ENCODE results near the gene COQ8B. TPM values are rescaled to one million over a fixed set of nuclear protein-coding genes. Genes with fewer than 3 reads are reported as not detected.

Gene COQ8B
- total RNA-seq, 1 donor from 2014 or later, result 33.3 TPM

GRCh38 chr19:40688987-40689338 lies 27.7 kb downstream of the COQ8B start:
- H3K9me3 ChIP-seq, result no peaks in the 10 kb centered on the region
- H3K4me1 ChIP-seq, result peaks cover 6 to 24% of the 10 kb centered on the region in 2 donors
- H3K27me3 ChIP-seq, result no peaks in the 10 kb centered on the region
- DNase-seq (ENCODE audit: low spot score in 2 of 2), result no peak
- intact Hi-C loops (cut with DNase I), result no loop called here
- H3K4me3 ChIP-seq, result peak overlapping the region; percentile 84 to 86
- peaks cover 21 to 29% of the 10 kb centered on the region in 2 donors for H3K36me3 ChIP-seq
- TF ChIP-seq, protein P1, sequence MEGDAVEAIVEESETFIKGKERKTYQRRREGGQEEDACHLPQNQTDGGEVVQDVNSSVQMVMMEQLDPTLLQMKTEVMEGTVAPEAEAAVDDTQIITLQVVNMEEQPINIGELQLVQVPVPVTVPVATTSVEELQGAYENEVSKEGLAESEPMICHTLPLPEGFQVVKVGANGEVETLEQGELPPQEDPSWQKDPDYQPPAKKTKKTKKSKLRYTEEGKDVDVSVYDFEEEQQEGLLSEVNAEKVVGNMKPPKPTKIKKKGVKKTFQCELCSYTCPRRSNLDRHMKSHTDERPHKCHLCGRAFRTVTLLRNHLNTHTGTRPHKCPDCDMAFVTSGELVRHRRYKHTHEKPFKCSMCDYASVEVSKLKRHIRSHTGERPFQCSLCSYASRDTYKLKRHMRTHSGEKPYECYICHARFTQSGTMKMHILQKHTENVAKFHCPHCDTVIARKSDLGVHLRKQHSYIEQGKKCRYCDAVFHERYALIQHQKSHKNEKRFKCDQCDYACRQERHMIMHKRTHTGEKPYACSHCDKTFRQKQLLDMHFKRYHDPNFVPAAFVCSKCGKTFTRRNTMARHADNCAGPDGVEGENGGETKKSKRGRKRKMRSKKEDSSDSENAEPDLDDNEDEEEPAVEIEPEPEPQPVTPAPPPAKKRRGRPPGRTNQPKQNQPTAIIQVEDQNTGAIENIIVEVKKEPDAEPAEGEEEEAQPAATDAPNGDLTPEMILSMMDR (IDR thresholded peaks at IDR 0.05), result no peak
- peak overlapping the region; percentile 89 to 93 for H3K27ac ChIP-seq

GRCh38 chr19:40688309-40688708 lies 28.4 kb downstream of the COQ8B start:
- Histone ChIP-seq H3K27me3 (no peaks in the 10 kb centered on the region), H3K27ac (peak overlapping the region; percentile 81 to 93), H3K4me3 (peak overlapping the region; percentile 84 to 86), H3K36me3 (peaks cover 27 to 36% of the 10 kb centered on the region in 2 donors), H3K4me1 (peaks cover 6 to 24% of the 10 kb centered on the region in 2 donors), H3K9me3 (no peaks in the 10 kb centered on the region)
- intact Hi-C loops (cut with DNase I), result no loop called here
- TF ChIP-seq, protein P1 (IDR thresholded peaks at IDR 0.05), result no peak
- DNase-seq (ENCODE audit: low spot score in 2 of 2), result no peak

DNA sequence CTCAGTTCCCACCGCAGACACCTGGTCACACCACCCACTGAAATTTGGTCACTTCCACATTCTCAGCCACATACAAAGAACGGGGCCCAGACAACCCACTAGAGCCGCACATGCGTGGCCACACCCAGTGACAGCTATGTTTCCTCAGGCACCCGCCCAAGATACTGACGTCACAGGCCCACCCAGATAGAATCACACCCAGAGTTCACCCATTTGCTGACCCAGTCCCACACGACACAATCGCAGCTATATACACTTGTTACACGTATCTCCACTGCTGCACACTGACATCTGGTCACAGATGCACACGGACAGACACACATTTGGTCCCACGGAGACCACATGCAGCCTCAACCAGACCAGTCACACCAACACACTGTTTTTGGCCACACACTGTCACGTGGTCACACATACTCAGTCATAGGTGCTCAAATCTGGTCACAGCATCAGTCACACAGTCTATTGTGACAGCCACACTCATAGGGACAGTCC lies 29.1 kb downstream of the COQ8B start:
- TF ChIP-seq, protein P1 (IDR thresholded peaks at IDR 0.05), result no peak
- Histone ChIP-seq H3K36me3 (peaks cover 34 to 43% of the 10 kb centered on the region in 2 donors), H3K4me1 (peaks cover 6 to 24% of the 10 kb centered on the region in 2 donors), H3K27ac (peak overlapping the region; percentile 81 to 93), H3K4me3 (peak overlapping the region; percentile 84 to 86), H3K27me3 (no peaks in the 10 kb centered on the region), H3K9me3 (no peaks in the 10 kb centered on the region)
- intact Hi-C loops (cut with DNase I), result no loop called here
- DNase-seq (ENCODE audit: low spot score in 2 of 2), result peak; percentile 72 to 95

GRCh38 chr19:40686882-40687524 lies 29.7 kb downstream of the COQ8B start:
- Histone ChIP-seq H3K4me3 (no peak overlapping the region), H3K27me3 (no peaks in the 10 kb centered on the region), H3K27ac (peak overlapping the region; percentile 81 to 93), H3K36me3 (peaks cover 40 to 49% of the 10 kb centered on the region in 2 donors), H3K4me1 (peaks cover 6 to 24% of the 10 kb centered on the region in 2 donors), H3K9me3 (no peaks in the 10 kb centered on the region)
- no peak for DNase-seq (ENCODE audit: low spot score in 2 of 2)
- intact Hi-C loops (cut with DNase I), result no loop called here
- TF ChIP-seq, protein P1 (IDR thresholded peaks at IDR 0.05), result no peak

DNA sequence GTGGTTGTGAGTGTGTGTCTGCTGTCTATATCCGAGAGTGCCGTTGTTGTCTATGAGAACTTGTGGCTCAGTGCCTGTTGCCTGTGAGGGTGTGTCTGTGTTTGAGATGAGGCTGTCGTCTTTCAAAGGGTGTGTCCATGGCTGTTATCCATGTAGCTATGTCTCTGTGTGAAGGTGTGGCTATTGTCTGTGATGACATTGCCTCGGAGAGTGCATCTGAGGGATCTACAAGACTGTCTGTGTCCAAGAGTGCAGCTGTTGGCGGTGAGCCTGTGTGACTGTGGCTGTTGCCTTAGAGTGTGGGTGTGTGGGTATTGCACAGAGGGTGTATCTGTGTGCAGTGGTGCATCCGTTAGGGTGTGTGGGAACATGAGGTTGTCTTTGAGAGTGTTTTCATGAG lies 31.1 kb downstream of the COQ8B start:
- intact Hi-C loops (cut with DNase I), result no loop called here
- peaks cover 54 to 63% of the 10 kb centered on the region in 2 donors for H3K36me3 ChIP-seq

More for the DNA sequence above, 31.1 kb downstream of the COQ8B start:
- Histone ChIP-seq H3K27me3 (no peaks in the 10 kb centered on the region), H3K4me3 (no peak overlapping the region), H3K9me3 (no peaks in the 10 kb centered on the region), H3K27ac (no peak overlapping the region), H3K4me1 (peaks cover 6 to 16% of the 10 kb centered on the region in 2 donors)
- DNase-seq (ENCODE audit: low spot score in 2 of 2), result no peak
- TF ChIP-seq, protein P1 (IDR thresholded peaks at IDR 0.05), result no peak
